Kidney tubule cell (primary cell): ENCODE data around the gene CD24.
"Not testable (repeated sequence)": the region's sequence is repeated elsewhere in the genome, so short reads cannot be mapped to it uniquely, and the experiment has no call there.

Experiments
- DNase-seq: peaks from one replicate; pipeline ENCODE4 v3.0.0-alpha.2; 2018; ENCODE audit warnings: low spot score

CD24 gene

GRCh38 chr6:106974336-106974998 is at the start of gene CD24:
TSS of gene CD24 (minus strand) at chr6:106974729. CDS start at chr6:106974646, 83 bp downstream.
- peak; percentile 85 for DNase-seq

- peak; percentile 50 for DNase-seq
Observed at GRCh38 chr6:107021446-107022185, 47.1 kb upstream of the CD24 start.

GRCh38 chr6:107020239-107020638 is 45.7 kb upstream of the CD24 start:
- DNase-seq, result no peak

GRCh38 chr6:107019628-107020027 is 45.1 kb upstream of the CD24 start:
- DNase-seq, result not testable (repeated sequence)

- DNase-seq, result no peak
Observed at GRCh38 chr6:107019047-107019446, 44.5 kb upstream of the CD24 start.

- no peak for DNase-seq
Observed at GRCh38 chr6:107009499-107009898, 35.0 kb upstream of the CD24 start.

GRCh38 chr6:106997392-106998158 is 23.0 kb upstream of the CD24 start:
- peak; percentile 77 for DNase-seq

GRCh38 chr6:106995640-106996039 is 21.1 kb upstream of the CD24 start:
- no peak for DNase-seq

GRCh38 chr6:106989737-106990136 is 15.2 kb upstream of the CD24 start:
- not testable (repeated sequence) for DNase-seq

GRCh38 chr6:106988664-106989063 is 14.1 kb upstream of the CD24 start:
- DNase-seq, result no peak

GRCh38 chr6:106981926-106982325 is 7.4 kb upstream of the CD24 start:
- no peak for DNase-seq

- DNase-seq, result no peak
Observed at GRCh38 chr6:106980926-106981325, 6.4 kb upstream of the CD24 start.

GRCh38 chr6:106979435-106979884 is 4.9 kb upstream of the CD24 start:
- peak; percentile 86 for DNase-seq

- no peak for DNase-seq
Observed at GRCh38 chr6:106977246-106977645, 2.7 kb upstream of the CD24 start.

GRCh38 chr6:106976270-106976669 is 1.7 kb upstream of the CD24 start:
- DNase-seq, result peak; percentile 72

GRCh38 chr6:106975738-106976064 is 1.2 kb upstream of the CD24 start:
- DNase-seq, result peak; percentile 58

- peak; percentile 80 for DNase-seq
Observed at GRCh38 chr6:106974999-106975737, 639 bp upstream of the CD24 start.

- DNase-seq, result peak; percentile 48
Observed at GRCh38 chr6:106973836-106974335, 643 bp downstream of the CD24 start.

- peak; percentile 52 for DNase-seq
Observed at GRCh38 chr6:106973018-106973835, 1.3 kb downstream of the CD24 start.

- DNase-seq, result peak; percentile 63
Observed at GRCh38 chr6:106972500-106972899, 2.0 kb downstream of the CD24 start.

- not testable (repeated sequence) for DNase-seq
Observed at GRCh38 chr6:106970769-106971168, 3.8 kb downstream of the CD24 start.
